Activated CD4-positive, alpha-beta T cell treated with anti-CD3 and anti-CD28 coated beads, Interleukin-2, amount 50 U/mL, for 1 hour (primary cell): Measurements from ENCODE around the gene ANXA5.

Source experiments
- DNase-seq: peaks from one replicate; pipeline ENCODE4 v3.0.0-alpha.2; 2020

The ANXA5 gene

GRCh38 chr4:121632636-121633035, 64.1 kb downstream of the ANXA5 start:
- DNase-seq, result no peak
